ENCODE results near the gene URAD.

Gene URAD

DNA sequence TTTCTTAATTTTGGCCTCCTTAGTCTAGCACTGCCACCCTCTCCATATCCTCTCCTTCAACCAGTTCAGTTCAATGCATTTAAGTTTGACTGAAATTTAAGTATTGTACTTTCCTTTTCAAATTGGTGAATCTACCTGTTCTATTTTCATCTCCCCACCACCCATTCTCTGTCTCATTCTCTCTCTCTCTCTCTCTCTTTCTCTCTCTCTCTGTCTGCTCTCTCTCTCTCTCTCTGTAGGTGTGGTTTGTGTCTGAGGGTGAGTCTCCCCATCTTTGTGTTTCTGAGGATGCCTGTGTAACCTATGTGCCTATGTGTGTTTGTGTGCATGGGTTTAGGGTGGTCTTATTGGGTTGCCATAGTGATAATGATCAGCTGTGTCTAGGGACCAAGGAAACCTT is 58.6 kb downstream of the URAD start:
- Histone ChIP-seq H3K9me3 (ENCODE audit: severe bottlenecking) (peaks cover 43% of the 10 kb centered on the region), H3K36me3 (no peaks in the 10 kb centered on the region), H3K27ac (no peak overlapping the region), H3K4me3 (ENCODE audit: low read depth, low read length) (no peak overlapping the region), H3K27me3 (ENCODE audit: insufficient read depth, low read depth, severe bottlenecking) (peaks cover 92% of the 10 kb centered on the region)
- TF ChIP-seq, protein P1, sequence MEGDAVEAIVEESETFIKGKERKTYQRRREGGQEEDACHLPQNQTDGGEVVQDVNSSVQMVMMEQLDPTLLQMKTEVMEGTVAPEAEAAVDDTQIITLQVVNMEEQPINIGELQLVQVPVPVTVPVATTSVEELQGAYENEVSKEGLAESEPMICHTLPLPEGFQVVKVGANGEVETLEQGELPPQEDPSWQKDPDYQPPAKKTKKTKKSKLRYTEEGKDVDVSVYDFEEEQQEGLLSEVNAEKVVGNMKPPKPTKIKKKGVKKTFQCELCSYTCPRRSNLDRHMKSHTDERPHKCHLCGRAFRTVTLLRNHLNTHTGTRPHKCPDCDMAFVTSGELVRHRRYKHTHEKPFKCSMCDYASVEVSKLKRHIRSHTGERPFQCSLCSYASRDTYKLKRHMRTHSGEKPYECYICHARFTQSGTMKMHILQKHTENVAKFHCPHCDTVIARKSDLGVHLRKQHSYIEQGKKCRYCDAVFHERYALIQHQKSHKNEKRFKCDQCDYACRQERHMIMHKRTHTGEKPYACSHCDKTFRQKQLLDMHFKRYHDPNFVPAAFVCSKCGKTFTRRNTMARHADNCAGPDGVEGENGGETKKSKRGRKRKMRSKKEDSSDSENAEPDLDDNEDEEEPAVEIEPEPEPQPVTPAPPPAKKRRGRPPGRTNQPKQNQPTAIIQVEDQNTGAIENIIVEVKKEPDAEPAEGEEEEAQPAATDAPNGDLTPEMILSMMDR (IDR thresholded peaks at IDR 0.05; ENCODE audit: low read depth, low read length) = no peak
- DNase-seq = no peak

DNA sequence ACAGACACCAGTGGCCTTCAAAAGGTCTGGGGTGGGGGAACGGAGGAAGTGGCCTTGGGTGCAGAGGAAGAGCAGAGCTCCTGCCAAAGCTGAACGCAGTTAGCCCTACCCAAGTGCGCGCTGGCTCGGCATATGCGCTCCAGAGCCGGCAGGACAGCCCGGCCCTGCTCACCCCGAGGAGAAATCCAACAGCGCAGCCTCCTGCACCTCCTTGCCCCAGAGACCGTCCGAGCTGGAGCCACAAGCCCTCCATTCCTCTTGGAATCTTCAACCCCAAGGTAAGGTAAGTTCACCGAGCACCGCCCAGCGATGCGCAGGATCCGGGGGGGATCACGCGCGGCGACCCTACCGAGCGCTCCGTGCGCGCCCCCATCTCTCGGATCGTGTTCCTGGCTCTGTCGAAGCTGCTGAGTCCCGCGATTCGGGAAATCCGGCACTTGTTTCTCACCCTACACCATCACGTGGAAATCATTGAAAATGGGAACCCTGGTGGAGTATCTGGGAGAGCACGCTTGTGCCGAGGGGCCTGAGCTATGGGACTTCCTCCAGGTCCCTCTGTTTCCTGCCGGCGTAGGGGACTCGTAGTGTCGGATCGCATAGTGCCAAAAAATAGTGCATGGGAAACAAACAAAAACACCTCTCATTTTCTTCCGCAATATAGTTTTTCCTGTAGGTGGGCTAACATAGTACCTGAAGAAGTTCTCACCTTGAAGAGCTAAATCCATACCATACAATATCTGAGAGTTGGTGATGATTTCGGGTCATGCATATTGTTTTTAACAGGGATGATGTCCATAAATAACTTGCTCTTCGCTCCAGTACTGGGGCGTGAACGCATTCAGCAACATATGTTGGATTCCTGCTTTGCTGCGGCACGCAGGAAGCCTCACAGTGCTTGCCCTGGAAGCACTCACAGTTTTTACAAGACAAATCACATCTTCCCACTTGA is 59.4 kb downstream of the URAD start:
- Histone ChIP-seq H3K27me3 (ENCODE audit: insufficient read depth, low read depth, severe bottlenecking) (peaks cover 100% of the 10 kb centered on the region), H3K36me3 (no peaks in the 10 kb centered on the region)
- no peak for DNase-seq

DNA sequence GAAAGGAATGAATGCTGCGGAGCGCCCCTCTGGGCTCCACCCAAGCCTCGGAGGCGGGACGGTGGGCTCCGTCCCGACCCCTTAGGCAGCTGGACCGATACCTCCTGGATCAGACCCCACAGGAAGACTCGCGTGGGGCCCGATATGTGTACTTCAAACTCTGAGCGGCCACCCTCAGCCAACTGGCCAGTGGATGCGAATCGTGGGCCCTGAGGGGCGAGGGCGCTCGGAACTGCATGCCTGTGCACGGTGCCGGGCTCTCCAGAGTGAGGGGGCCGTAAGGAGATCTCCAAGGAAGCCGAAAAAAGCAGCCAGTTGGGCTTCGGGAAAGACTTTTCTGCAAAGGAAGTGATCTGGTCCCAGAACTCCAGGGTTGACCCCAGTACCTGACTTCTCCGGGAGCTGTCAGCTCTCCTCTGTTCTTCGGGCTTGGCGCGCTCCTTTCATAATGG is 60.1 kb downstream of the URAD start:
- Histone ChIP-seq H3K36me3 (no peaks in the 10 kb centered on the region), H3K27me3 (ENCODE audit: insufficient read depth, low read depth, severe bottlenecking) (peaks cover 100% of the 10 kb centered on the region), H3K4me3 (ENCODE audit: low read depth, low read length) (no peak overlapping the region), H3K27ac (no peak overlapping the region), H3K9me3 (ENCODE audit: severe bottlenecking) (peaks cover 58% of the 10 kb centered on the region)
- DNase-seq = no peak
- TF ChIP-seq, protein P1 (IDR thresholded peaks at IDR 0.05; ENCODE audit: low read depth, low read length) = no peak

More for the DNA sequence above, 59.4 kb downstream of the URAD start:
- Histone ChIP-seq H3K4me3 (ENCODE audit: low read depth, low read length) (no peak overlapping the region), H3K9me3 (ENCODE audit: severe bottlenecking) (peaks cover 51% of the 10 kb centered on the region), H3K27ac (no peak overlapping the region)
- TF ChIP-seq, protein P1 (IDR thresholded peaks at IDR 0.05; ENCODE audit: low read depth, low read length) = no peak
